HG03060 (cell line): Measurements from ENCODE around the gene ETV7.
"Not testable (repeated sequence)": the region's sequence is repeated elsewhere in the genome, so short reads cannot be mapped to it uniquely, and the experiment has no call there.

Experiments
- ATAC-seq: cut with Tn5 transposase; IDR thresholded peaks from one replicate; pipeline ENCODE4 v1.9.1; 2021; ENCODE audit warnings: low read depth, moderate number of reproducible peaks; ENCODE audit not compliant: unreplicated experiment

Gene ETV7

GRCh38 chr6:36345681-36346466 lies 41.6 kb downstream of the ETV7 start:
- ATAC-seq = no peak

- ATAC-seq = no peak
Observed at GRCh38 chr6:36343109-36343680, 44.3 kb downstream of the ETV7 start.

- ATAC-seq = no peak
Observed at GRCh38 chr6:36340618-36341454, 46.6 kb downstream of the ETV7 start.

GRCh38 chr6:36340306-36340617 lies 47.2 kb downstream of the ETV7 start:
- ATAC-seq = no peak

- no peak for ATAC-seq
Observed at GRCh38 chr6:36339146-36339545, 48.3 kb downstream of the ETV7 start.

GRCh38 chr6:36338223-36338622 lies 49.2 kb downstream of the ETV7 start:
- not testable (repeated sequence) for ATAC-seq

- ATAC-seq = no peak
Observed at GRCh38 chr6:36337814-36338213, 49.7 kb downstream of the ETV7 start.

- no peak for ATAC-seq
Observed at GRCh38 chr6:36336779-36337241, 50.7 kb downstream of the ETV7 start, which contains the start of gene BNIP5. Gene BNIP5 (minus strand): TSS chr6:36336888. CDS start chr6:36330690, 6,198 bp downstream.

GRCh38 chr6:36336208-36336710 lies 51.2 kb downstream of the ETV7 start:
- no peak for ATAC-seq

GRCh38 chr6:36335465-36336207 lies 51.8 kb downstream of the ETV7 start:
- ATAC-seq = no peak

GRCh38 chr6:36334832-36335459 lies 52.5 kb downstream of the ETV7 start:
- no peak for ATAC-seq

- ATAC-seq = no peak
Observed at GRCh38 chr6:36333931-36334725, 53.3 kb downstream of the ETV7 start.

- ATAC-seq = no peak
Observed at GRCh38 chr6:36333171-36333895, 54.1 kb downstream of the ETV7 start.

- ATAC-seq = no peak
Observed at GRCh38 chr6:36331381-36331780, 56.1 kb downstream of the ETV7 start.

GRCh38 chr6:36330366-36330765 lies 57.1 kb downstream of the ETV7 start:
- no peak for ATAC-seq

- no peak for ATAC-seq
Observed at GRCh38 chr6:36329798-36330291, 57.6 kb downstream of the ETV7 start.

- no peak for ATAC-seq
Observed at GRCh38 chr6:36328600-36328999, 58.9 kb downstream of the ETV7 start.

GRCh38 chr6:36327919-36328236 lies 59.6 kb downstream of the ETV7 start:
- no peak for ATAC-seq
